Heart right ventricle (tissue), 16 donors: Measurements from ENCODE around the gene DNAH5. TPM values are rescaled to one million over a fixed set of nuclear protein-coding genes. Genes with fewer than 3 reads are reported as not detected.

Source experiments
- ATAC-seq, 8 donors: fragments of 200-7000 bp; cut with Tn5 transposase; one replicate each; pipeline ENCODE4 v1.9.1; 2020; ENCODE audit warnings: mild to moderate bottlenecking in 8 of 8, moderate library complexity in 8 of 8, moderate number of reproducible peaks in 1 of 8
- DNase-seq, 2 donors: peaks; one replicate each; pipeline ENCODE4 v3.0.0-alpha.2; 2020
- H3K27ac ChIP-seq, 10 donors: fragments of 200-600 bp; sonication (generic) in 2 of 10; one replicate each; pipeline versions ENCODE4 v1.5.0 to v1.8.0; 2020 to 2022; ENCODE audit warnings: mild to moderate bottlenecking in 3 of 10
- H3K27me3 ChIP-seq, 7 donors: fragments of 200-600 bp; one replicate each; pipeline ENCODE4 v1.8.0; 2021 to 2022; ENCODE audit warnings: mild to moderate bottlenecking in 2 of 7
- H3K36me3 ChIP-seq, 9 donors: fragments of 200-600 bp; sonication (generic) in 1 of 9; one replicate each; pipeline versions ENCODE4 v1.5.0 to v1.8.0; 2020 to 2022; ENCODE audit warnings: mild to moderate bottlenecking in 2 of 9
- H3K4me1 ChIP-seq, 9 donors: fragments of 200-600 bp; sonication (generic) in 1 of 9; one replicate each; pipeline versions ENCODE4 v1.5.0 to v1.8.0; 2020 to 2022; ENCODE audit warnings: mild to moderate bottlenecking in 4 of 9
- H3K4me3 ChIP-seq, 10 donors: fragments of 200-600 bp; sonication (generic) in 2 of 10; one replicate each; pipeline versions ENCODE4 v1.5.0 to v1.8.0; 2020 to 2022; ENCODE audit warnings: mild to moderate bottlenecking in 7 of 10, moderate library complexity in 2 of 10
- H3K9me3 ChIP-seq, 11 donors: fragments of 200-600 bp in 10 of 11; sonication (generic) in 2 of 11; one replicate each; pipeline versions ENCODE4 v1.5.0 to v1.8.0; 2013 to 2022; ENCODE audit warnings: mild to moderate bottlenecking in 2 of 11, control low read depth in 1 of 11, moderate library complexity in 1 of 11
- WGBS, 2 donors: extraction: QIAGEN DNeasy Blood & Tissue Kit; methylation state at CpG; one replicate each; pipeline ENCODE4 v1.1.7; 2013; ENCODE audit warnings: inconsistent platforms in 1 of 2; 5-methylcytosine and 5-hydroxymethylcytosine counted together
- intact Hi-C, 10 donors: fragments of 100-400 bp; cut with DNase I; formaldehyde crosslinking; loops; one replicate each; pipeline versions ENCODE4 v1.11.1 to v1.14.2; 2022
- long read RNA-seq, 3 donors: library from polyadenylated mRNA; unstranded; transcript quantifications; one replicate each; pipeline ENCODE4 v2.0.0, GENCODE V29; 2020 to 2021
- polyA plus RNA-seq, 2 donors: library from polyadenylated mRNA; stranded (reverse); fragments of 200-250 nt; gene quantifications; one replicate each; pipeline ENCODE4 v1.2.3, GENCODE V29; 2013
- total RNA-seq, 10 donors: library from RNA; stranded (reverse); fragmentation: NEBNext Ultra II Directional in 3 of 10; extraction: Animal tissue kit (Norgen Biotek cat#: 25700) in 3 of 10; gene quantifications; one replicate each; pipeline versions ENCODE4 v1.2.1 to v1.2.4, GENCODE V29; 2021 to 2023
- TF ChIP-seq, protein P1 (sequence below), 9 donors: fragments of 200-600 bp; sonication (generic) in 2 of 9; IDR thresholded peaks; one replicate each; pipeline versions ENCODE4 v1.5.0 to v1.8.0; 2021 to 2022; ENCODE audit warnings: antibody characterized with exemption in 9 of 9, mild to moderate bottlenecking in 5 of 9, moderate library complexity in 1 of 9
- donor health status: Arrhythmogenic right ventricular cardiomyopathy.
- donor health status: ischemic (EF 13 %, LVEDD 7.1; RV severe dilation, severe dysfunction).
- donor health status: healthy with polysubstance abuse.
- donor health status: DM: no; HTN: yes; CAD: no.
- donor health status: DM: no; HTN: no; CAD: no.
- donor health status: ischemic (EF 25% LVEDD 6.9; RV normal size, moderate dysfunction).
- donor health status: ischemic (EF 25% LVEDD 5.7; RV mildly dilated, moderate dysfunction).
- donor health status: healthy.
- donor health status: DM: yes; HTN: yes; CAD: no.
- donor health status: Ischemic cardiomyopathy.
- donor health status: ischemic (EF 35%, LVEDD 5.7; RV mildly dilated, moderate dysfunction).
- donor health status: nonischemic (EF 11% LVEDD 7.7; RV severe dilation, severe dysfunction).
- donor health status: DM: yes; HTN: yes; CAD: no.
- donor health status: PGD.
- donor health status: ischemic (EF 29% LVEDD 5.4; RV normal size, mild dysfunction).
- donor health status: nonischemic (EF 23%, LVEDD 6.1; RV moderate dilation, normal function).

DNAH5 gene
- under 1 TPM in 9 of 10 donors, not detected in 1; 0.02 to 0.53 (median 0.26) TPM for total RNA-seq
- polyA plus RNA-seq, result under 1 TPM in 1 of 2 donors, not detected in 1; 0.03 TPM
- long read RNA-seq, donor 1, result 0 reads
- long read RNA-seq, donor 2, result 0 reads
- long read RNA-seq, donor 3, result 0 reads

DNA sequence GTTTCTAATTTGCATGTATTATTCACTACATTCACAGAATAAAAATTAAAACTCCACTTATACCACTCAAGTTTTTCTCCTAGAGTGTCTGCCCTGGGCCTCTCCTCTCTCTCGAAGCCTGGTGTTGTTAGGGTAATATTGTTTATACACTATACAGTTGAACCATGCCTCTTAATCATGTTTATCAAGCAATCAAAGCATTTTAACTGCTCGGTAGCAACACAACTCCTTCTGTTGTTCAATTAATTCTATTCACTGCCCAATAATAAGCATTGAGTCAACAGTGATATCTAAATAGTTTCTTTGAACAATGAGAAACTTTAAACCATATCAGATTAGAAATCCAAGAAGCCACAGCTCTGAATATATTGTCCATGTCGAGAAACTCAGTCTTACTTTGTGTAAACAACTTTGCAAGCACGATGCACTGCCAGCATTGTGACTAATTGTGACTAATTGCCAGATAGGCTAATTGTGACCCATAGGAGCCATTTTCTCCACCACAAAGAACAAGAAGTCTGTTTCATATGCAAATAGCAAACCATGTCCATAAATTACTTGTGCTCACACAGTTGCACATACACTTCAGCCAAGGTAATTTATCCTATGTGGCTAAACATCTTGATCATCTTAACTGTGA, at the start of gene DNAH5:
TSS of gene DNAH5 (minus strand) at position 129 of the 640 bp plus-strand sequence. CDS start 250 bp downstream, outside the sequence.
- ATAC-seq, result no peak
- H3K4me1 ChIP-seq, result no peaks in the 10 kb centered on the region

GRCh38 chr5:13993926-13994325, 49.4 kb upstream of the DNAH5 start:
- ATAC-seq (no peak), DNase-seq (no peak)
- Histone ChIP-seq H3K4me1 (no peaks in the 10 kb centered on the region), H3K4me3 (no peak overlapping the region), H3K36me3 (no peaks in the 10 kb centered on the region), H3K27ac (no peak overlapping the region), H3K9me3 (peaks cover 0 to 19% (median 0%) of the 10 kb centered on the region in 11 donors), H3K27me3 (peaks cover 0 to 3% (median 0%) of the 10 kb centered on the region in 7 donors)
- 60 to 69% methylated on average over 11 of the region's 11 CpGs for WGBS, 2 donors
- intact Hi-C loops, result loop anchor here in 5 of 10 donors (5.0 to 10.0 kb wide), 3 partner anchors 111 to 651 kb away; no protein-coding TSS in a partner anchor
- TF ChIP-seq, protein P1, sequence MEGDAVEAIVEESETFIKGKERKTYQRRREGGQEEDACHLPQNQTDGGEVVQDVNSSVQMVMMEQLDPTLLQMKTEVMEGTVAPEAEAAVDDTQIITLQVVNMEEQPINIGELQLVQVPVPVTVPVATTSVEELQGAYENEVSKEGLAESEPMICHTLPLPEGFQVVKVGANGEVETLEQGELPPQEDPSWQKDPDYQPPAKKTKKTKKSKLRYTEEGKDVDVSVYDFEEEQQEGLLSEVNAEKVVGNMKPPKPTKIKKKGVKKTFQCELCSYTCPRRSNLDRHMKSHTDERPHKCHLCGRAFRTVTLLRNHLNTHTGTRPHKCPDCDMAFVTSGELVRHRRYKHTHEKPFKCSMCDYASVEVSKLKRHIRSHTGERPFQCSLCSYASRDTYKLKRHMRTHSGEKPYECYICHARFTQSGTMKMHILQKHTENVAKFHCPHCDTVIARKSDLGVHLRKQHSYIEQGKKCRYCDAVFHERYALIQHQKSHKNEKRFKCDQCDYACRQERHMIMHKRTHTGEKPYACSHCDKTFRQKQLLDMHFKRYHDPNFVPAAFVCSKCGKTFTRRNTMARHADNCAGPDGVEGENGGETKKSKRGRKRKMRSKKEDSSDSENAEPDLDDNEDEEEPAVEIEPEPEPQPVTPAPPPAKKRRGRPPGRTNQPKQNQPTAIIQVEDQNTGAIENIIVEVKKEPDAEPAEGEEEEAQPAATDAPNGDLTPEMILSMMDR (IDR thresholded peaks at IDR 0.05), result no peak

More for the DNA sequence above, at the start of gene DNAH5:
- no peak within 1 kb of the TSS for H3K4me3 ChIP-seq
- intact Hi-C loops, result no loop called here
- no peaks in the 10 kb centered on the region for H3K9me3 ChIP-seq
- no peak for DNase-seq
- no peaks in the 10 kb centered on the region for H3K36me3 ChIP-seq
- no peak within 1 kb of the TSS for H3K27ac ChIP-seq
- TF ChIP-seq, protein P1 (IDR thresholded peaks at IDR 0.05), result no peak
- WGBS, 2 donors, result 77 to 80% methylated on average over 4 of the region's 4 CpGs
- H3K27me3 ChIP-seq, result peaks cover 0 to 8% (median 0%) of the 10 kb centered on the region in 7 donors

DNA sequence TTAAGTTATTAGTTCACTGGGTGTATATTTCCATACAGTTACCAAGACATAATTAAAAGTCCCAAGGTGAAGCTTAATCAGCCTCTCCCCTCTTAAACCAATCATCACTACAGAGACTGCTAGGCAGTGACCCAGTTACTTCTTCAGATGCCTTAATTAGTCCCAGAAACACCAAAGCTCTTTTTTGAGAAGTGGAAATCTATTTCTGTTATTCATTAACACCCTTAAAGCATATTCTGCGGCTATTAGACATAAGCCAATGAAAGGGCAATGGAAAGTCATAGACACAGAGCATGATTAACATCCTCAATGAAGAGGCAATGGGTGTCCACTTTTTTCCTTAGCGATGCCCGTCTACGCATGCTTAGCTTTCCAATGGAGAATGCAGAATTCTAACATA, 48.3 kb upstream of the DNAH5 start:
- DNase-seq (no peak), ATAC-seq (no peak)
- intact Hi-C loops, result loop anchor here in 5 of 10 donors (5.0 to 10.0 kb wide), 3 partner anchors 112 to 652 kb away; no protein-coding TSS in a partner anchor
- no peak overlapping the region for H3K27ac ChIP-seq
- H3K27me3 ChIP-seq, result peaks cover 0 to 3% (median 0%) of the 10 kb centered on the region in 7 donors
- 83 to 97% methylated on average over 4 of the region's 4 CpGs for WGBS, 2 donors
- peaks cover 0 to 12% (median 0%) of the 10 kb centered on the region in 11 donors for H3K9me3 ChIP-seq
- H3K4me3 ChIP-seq, result no peak overlapping the region
- no peaks in the 10 kb centered on the region for H3K36me3 ChIP-seq
- TF ChIP-seq, protein P1 (IDR thresholded peaks at IDR 0.05), result no peak
- H3K4me1 ChIP-seq, result peaks cover 0 to 3% (median 0%) of the 10 kb centered on the region in 9 donors

DNA sequence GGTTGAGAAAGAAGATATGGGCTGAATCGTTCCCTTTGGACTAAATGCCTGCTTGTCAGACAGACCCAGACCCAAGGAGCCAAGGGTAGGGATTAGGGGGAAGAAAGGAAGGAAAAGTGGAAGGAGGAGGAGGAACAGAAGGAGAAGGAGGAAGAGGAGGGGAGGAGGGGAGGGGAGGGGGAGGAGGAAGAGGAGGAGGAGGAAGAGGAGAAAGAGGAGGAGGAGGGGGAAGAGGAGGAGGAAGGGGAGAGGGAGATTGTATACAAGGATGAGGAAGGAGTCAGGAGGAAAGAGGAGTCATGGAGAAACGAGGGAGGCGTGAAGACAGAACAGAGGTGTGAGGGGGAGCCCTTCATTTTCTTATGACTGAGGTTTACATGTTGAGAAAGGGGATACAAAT, 46.9 kb upstream of the DNAH5 start:
- H3K9me3 ChIP-seq, result no peaks in the 10 kb centered on the region

More for the DNA sequence above, 46.9 kb upstream of the DNAH5 start:
- 58 to 64% methylated on average over 3 of the region's 3 CpGs for WGBS, 2 donors
- Histone ChIP-seq H3K4me3 (no peak overlapping the region), H3K4me1 (peaks cover 0 to 3% (median 0%) of the 10 kb centered on the region in 9 donors), H3K27ac (no peak overlapping the region), H3K27me3 (peaks cover 0 to 12% (median 0%) of the 10 kb centered on the region in 7 donors), H3K36me3 (no peaks in the 10 kb centered on the region)
- no peak for ATAC-seq
- DNase-seq, result no peak
- intact Hi-C loops, result loop anchor here in 5 of 10 donors (5.0 to 10.0 kb wide), 3 partner anchors 113 to 653 kb away; no protein-coding TSS in a partner anchor
- TF ChIP-seq, protein P1 (IDR thresholded peaks at IDR 0.05), result no peak
